HepG2 (cell line): ENCODE measurements around the gene PDGFA. TPM values are rescaled to one million over a fixed set of nuclear protein-coding genes. Genes with fewer than 3 reads are reported as not detected.

ENCODE experiments used
- BHLHE40 ChIP-seq: IDR thresholded peaks from 2 replicates; pipeline ENCODE4 v1.6.1; 2011; ENCODE audit warnings: low read length, improper control_type of control experiment
- HNF4G ChIP-seq, 2 experiments: sonication (generic) in 1 of 2; formaldehyde crosslinking in 1 of 2; IDR thresholded peaks; 2 replicates each; pipeline versions ENCODE4 v1.4.0 to v1.6.1; 2011 to 2020; ENCODE audit warnings: borderline replicate concordance in 2 of 2, low read depth in 2 of 2, mild to moderate bottlenecking in 2 of 2, low read length in 1 of 2, missing genetic modification reagents in 1 of 2, moderate library complexity in 1 of 2
- IKZF4 ChIP-seq: sonication (generic); formaldehyde crosslinking; IDR thresholded peaks from 2 replicates; pipeline ENCODE4 v1.5.1; 2020; ENCODE audit warnings: borderline replicate concordance, mild to moderate bottlenecking, low read depth, missing genetic modification reagents; ENCODE audit errors: not compliant biosample characterization
- MTF2 ChIP-seq: sonication (generic); formaldehyde crosslinking; IDR thresholded peaks from 2 replicates; pipeline ENCODE4 v1.5.0; 2020; ENCODE audit warnings: missing genetic modification reagents, borderline replicate concordance
- SAFB2 ChIP-seq: sonication (generic); formaldehyde crosslinking; IDR thresholded peaks from 2 replicates; pipeline ENCODE4 v1.5.1; 2020; ENCODE audit warnings: missing genetic modification reagents, low read depth, mild to moderate bottlenecking, borderline replicate concordance
- SUZ12 ChIP-seq: fragments of 150-350 bp; IDR thresholded peaks from 2 replicates; pipeline ENCODE4 v1.6.1; 2014; ENCODE audit warnings: low read depth, low read length
- ZNF569 ChIP-seq: sonication (generic); formaldehyde crosslinking; IDR thresholded peaks from 2 replicates; pipeline ENCODE4 v1.5.0; 2020; ENCODE audit warnings: mild to moderate bottlenecking, missing genetic modification reagents, moderate library complexity, borderline replicate concordance
- ZNF713 ChIP-seq: sonication (generic); formaldehyde crosslinking; IDR thresholded peaks from 2 replicates; pipeline ENCODE4 v1.4.0; 2020; ENCODE audit warnings: mild to moderate bottlenecking, missing genetic modification reagents
- ZSCAN12 ChIP-seq: sonication (generic); formaldehyde crosslinking; IDR thresholded peaks from 2 replicates; pipeline ENCODE4 v1.9.0; 2021; ENCODE audit warnings: mild to moderate bottlenecking, missing genetic modification reagents
- polyA plus RNA-seq, 8 experiments: library from polyadenylated mRNA; depleted of rRNA in 3 of 8; stranded (reverse) in 7 of 8; unstranded in 1 of 8; fragments of >200 nt; fragmentation: Illumina TruSeq in 4 of 8; extraction: Trizol in 4 of 8; gene quantifications; 2 replicates each; pipeline versions ENCODE4 v1.2.1 to v1.2.3, GENCODE V29; 2011 to 2016; ENCODE audit warnings: low read depth in 4 of 8, missing spikeins in 1 of 8, mixed read lengths in 1 of 8; ENCODE audit not compliant: insufficient read depth in 1 of 8
- total RNA-seq, 5 experiments: library from RNA; depleted of rRNA; stranded (reverse); fragments of >200 nt; fragmentation: Illumina TruSeq; extraction: Trizol; gene quantifications; 2 replicates each; pipeline ENCODE4 v1.2.3, GENCODE V29; 2016; ENCODE audit warnings: low read depth in 1 of 5
- TF ChIP-seq, protein P1 (sequence below): sonication (generic); formaldehyde crosslinking; IDR thresholded peaks from 2 replicates; pipeline ENCODE4 v1.4.0; 2020; ENCODE audit warnings: missing genetic modification reagents, mild to moderate bottlenecking, borderline replicate concordance
- TF ChIP-seq, protein P2 (sequence below): IDR thresholded peaks from 2 replicates; pipeline ENCODE4 v1.6.1; 2016; ENCODE audit warnings: control low read depth

Gene PDGFA
- total and polyA plus RNA-seq, 2 of the 13 experiments (the other 11 are each of a cell fraction or from before 2014, with no cell fraction given) = 1.5 to 3.4 TPM

- TF ChIP-seq ZNF569 (no peak), SUZ12 (no peak), BHLHE40 (no peak), MTF2 (CRISPR knock-in tag) (no peak), ZSCAN12 (CRISPR knock-in tag) (no peak), HNF4G (IDR thresholded peaks at IDR 0.05; ENCODE audit: borderline replicate concordance, low read depth, low read length) (no peak), HNF4G (CRISPR knock-in tag; IDR thresholded peaks at IDR 0.05; ENCODE audit: borderline replicate concordance, low read depth) (0 out of 2 replicates have a peak, but pooled peaks have one; percentile 18), SAFB2 (no peak), ZNF713 (CRISPR knock-in tag) (no peak), IKZF4 (CRISPR knock-in tag) (no peak)
- TF ChIP-seq, protein P1, sequence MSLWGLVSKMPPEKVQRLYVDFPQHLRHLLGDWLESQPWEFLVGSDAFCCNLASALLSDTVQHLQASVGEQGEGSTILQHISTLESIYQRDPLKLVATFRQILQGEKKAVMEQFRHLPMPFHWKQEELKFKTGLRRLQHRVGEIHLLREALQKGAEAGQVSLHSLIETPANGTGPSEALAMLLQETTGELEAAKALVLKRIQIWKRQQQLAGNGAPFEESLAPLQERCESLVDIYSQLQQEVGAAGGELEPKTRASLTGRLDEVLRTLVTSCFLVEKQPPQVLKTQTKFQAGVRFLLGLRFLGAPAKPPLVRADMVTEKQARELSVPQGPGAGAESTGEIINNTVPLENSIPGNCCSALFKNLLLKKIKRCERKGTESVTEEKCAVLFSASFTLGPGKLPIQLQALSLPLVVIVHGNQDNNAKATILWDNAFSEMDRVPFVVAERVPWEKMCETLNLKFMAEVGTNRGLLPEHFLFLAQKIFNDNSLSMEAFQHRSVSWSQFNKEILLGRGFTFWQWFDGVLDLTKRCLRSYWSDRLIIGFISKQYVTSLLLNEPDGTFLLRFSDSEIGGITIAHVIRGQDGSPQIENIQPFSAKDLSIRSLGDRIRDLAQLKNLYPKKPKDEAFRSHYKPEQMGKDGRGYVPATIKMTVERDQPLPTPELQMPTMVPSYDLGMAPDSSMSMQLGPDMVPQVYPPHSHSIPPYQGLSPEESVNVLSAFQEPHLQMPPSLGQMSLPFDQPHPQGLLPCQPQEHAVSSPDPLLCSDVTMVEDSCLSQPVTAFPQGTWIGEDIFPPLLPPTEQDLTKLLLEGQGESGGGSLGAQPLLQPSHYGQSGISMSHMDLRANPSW (CRISPR knock-in tag) = no peak
- TF ChIP-seq, protein P2, sequence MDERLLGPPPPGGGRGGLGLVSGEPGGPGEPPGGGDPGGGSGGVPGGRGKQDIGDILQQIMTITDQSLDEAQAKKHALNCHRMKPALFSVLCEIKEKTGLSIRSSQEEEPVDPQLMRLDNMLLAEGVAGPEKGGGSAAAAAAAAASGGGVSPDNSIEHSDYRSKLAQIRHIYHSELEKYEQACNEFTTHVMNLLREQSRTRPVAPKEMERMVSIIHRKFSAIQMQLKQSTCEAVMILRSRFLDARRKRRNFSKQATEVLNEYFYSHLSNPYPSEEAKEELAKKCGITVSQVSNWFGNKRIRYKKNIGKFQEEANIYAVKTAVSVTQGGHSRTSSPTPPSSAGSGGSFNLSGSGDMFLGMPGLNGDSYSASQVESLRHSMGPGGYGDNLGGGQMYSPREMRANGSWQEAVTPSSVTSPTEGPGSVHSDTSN (CRISPR knock-in tag) = no peak
- TF ChIP-seq, all 625 proteins: peak for 72
Measured at GRCh38 chr7:455110-455928, 64.3 kb downstream of the PDGFA start (continued).
